Activated CD8-positive, alpha-beta memory T cell treated with anti-CD3 and anti-CD28 coated beads, Interleukin-2, amount 50 U/mL, for 1 hour (primary cell): ENCODE measurements around the gene TPMT.
"Not testable (repeated sequence)": the region's sequence is repeated elsewhere in the genome, so short reads cannot be mapped to it uniquely, and the experiment has no call there.

ENCODE experiments used
- DNase-seq: peaks from one replicate; pipeline ENCODE4 v3.0.0-alpha.2; 2020; ENCODE audit errors: extremely low read depth

Gene TPMT

GRCh38 chr6:18155864-18156421 is 1.1 kb upstream of the TPMT start:
- no peak for DNase-seq

DNA sequence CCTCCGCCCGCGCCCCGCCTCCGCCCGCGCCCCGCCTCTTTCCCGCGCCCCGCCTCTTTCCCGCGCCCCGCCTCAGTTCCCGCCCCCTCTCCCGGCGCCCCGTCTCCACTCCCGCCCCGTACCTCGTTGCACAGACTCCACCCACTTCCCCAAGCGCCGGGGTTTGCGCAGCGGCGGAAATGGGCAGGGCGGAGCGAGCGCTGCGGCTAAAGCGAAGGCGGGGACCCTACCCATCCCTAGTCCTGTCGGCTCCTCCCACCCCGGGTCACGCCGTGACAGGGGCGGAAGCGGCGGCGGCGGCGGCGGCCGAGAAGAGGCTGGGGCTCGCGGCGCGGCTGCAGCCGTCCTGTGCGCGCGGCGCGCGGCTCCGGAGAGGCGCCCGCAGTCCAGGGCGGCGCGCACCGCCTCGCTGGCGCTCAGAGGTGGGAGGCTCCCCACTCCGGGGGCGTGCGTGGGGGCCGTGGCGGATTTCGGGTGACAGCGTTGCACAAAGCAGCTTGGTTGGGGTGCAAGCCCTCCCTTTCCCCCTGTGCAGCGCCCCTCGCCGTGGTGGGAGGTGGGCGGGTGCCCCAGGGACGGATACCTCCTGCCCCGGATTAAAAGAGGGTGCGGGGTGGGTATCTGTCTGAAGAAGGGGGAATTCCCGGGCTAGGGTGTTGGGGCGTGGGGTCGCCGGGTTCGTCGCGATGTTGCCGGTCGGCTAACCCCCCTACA is 430 bp upstream of the TPMT start, which contains the start of gene KDM1B:
KDM1B (plus strand) TSS at position 273 of the 714 bp plus-strand sequence. CDS start 4,474 bp downstream, outside the sequence.
- peak; percentile 94 for DNase-seq

DNA sequence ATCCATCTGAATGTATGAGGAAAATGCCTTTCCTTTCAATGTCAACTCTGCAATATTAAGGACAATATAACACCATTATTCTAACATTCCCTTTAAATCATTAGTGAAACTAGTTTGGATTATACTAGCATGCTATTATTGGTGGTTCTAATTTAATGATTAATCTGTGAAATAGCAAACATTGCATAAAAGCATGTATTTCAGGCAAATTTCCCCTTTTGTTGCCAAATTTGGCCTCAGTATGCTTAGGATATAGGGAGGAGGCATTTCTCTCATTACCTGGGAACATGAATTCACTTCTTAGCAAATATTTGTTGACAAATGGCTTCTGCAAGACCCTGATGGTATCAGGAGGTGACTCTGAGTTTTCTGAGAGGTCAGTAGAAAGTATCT is 1.6 kb downstream of the TPMT start:
- no peak for DNase-seq

- DNase-seq, result no peak
Measured at GRCh38 chr6:18151801-18152200, 3.1 kb downstream of the TPMT start.

DNA sequence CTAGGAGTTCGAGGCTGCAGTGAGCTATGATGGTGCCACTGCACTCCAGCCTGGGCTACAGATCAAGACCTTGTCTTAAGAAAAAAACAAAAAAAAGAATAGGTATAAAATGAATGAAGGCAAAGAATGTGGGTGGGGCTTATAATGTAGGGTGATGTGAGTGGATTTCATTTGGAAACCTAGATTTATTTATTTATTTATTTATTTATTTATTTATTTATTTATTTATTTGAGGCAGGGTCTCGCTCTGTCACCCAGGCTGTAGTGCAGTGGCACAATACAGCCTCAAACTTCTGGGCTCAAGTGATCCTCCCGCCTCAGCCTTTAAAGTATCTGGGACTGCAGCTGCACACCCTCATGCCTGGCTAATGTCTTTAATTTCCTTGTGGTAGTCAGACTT is 3.5 kb downstream of the TPMT start:
- not testable (repeated sequence) for DNase-seq

GRCh38 chr6:18148304-18149025 is 6.4 kb downstream of the TPMT start:
- DNase-seq, result no peak

GRCh38 chr6:18147616-18148015 is 7.3 kb downstream of the TPMT start:
- no peak for DNase-seq

- DNase-seq, result no peak
Measured at GRCh38 chr6:18147160-18147559, 7.7 kb downstream of the TPMT start.

DNA sequence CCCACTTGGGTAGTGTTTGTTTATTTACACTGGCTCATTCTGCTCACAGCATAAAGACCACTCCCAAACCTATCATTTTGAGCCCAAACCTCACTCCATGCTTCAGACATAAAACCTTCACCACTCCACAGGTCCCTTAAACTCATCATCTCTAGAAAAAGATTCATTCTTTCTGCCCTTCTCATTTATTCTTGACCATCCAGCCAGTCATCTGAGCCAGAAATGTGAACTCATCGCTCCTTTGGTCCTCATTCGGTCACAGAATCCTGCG is 12.4 kb downstream of the TPMT start:
- DNase-seq, result no peak

DNA sequence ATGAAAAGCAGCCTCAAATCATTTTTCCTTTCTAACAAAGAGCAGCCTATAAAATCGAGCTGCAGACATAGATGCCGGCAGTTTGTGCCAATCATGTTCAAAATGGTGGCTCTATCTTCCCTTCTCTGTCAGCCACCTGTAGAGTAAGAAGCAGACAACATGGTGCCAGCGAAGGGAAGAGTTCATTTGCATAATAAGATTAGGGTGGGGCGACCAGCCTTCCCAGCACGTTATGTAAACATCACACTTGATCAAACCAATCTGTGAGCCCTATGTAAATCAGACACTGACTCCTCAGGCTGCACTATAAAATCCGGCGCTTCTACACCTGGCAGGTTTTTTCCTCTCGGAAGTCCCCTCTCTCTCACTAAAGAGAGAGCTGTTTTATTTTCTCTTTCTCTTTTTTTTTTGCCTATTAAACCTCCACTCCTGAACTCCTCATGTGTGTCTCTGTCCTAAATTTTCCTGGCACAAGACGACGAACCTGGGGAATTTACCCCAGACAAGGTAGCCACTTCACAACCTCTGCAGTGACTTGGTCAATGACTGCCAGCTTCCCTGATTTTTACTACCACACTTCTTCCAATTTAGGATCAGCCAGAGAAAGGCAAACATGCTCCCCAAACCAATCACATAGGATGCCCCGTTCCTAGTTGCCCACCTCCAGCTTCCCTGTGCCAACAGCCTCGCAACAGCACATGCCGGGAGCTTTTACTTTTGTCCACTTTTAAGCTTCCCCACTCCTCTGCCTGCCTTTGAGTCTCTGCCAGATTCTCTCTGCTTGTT is 12.9 kb downstream of the TPMT start:
- DNase-seq, result no peak

GRCh38 chr6:18139935-18140621 is 14.8 kb downstream of the TPMT start:
- DNase-seq, result no peak

DNA sequence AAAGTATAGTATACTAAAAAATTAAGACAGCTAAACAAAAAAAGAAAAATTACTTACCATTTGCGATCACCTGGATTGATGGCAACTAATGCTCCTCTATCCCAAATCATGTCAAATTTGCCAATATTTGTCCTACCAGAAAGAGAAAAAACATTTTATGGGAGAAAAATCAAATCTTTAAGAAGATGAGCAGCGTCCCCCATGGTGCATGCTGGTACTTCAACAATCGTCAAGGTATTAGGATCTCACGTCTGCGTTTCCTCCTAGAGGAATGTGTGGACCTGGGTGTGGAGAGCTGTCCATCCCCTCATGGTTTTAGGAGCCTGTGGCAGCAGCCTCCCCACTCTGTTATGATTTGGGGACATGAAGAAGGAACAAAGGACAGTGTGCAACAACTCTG is 16.0 kb downstream of the TPMT start:
- no peak for DNase-seq

DNA sequence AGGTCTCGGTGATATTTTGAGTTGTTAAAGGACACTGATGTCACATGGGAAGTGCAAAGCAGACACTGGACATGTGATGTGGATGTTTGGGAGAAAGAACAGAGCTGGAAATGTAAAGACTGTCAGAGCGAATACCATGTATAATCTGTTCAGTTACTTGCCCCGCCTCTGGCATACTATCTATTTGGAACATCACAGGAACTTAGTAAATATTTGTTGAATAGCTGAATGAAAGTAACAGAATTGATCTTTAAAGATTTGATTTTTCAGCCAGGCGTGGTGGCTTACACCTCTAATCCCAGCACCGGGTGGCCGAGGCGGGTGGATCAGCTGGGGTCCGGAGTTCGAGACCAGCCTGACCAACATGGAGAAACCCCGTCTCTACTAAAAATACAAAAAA is 18.6 kb downstream of the TPMT start:
- no peak for DNase-seq

DNA sequence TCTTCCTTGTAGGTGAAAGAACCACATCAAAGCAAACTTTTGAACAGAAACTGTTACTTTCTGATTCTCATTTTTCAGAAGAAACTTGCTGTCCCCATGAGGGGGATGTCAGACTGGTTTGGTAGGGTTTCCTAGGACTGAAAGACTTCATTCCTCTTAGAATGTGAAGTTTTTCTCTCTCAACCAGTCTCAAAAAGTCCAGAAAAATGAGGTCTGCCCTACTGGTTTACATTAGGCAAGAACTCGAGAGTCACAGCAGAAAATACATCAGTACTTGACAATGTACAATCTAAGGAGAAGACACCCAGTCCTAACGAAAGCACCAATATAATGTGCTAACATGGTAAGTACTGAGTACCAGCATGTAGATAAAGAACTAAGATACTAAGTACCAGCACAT is 19.7 kb downstream of the TPMT start:
- DNase-seq, result no peak

GRCh38 chr6:18132346-18132745 is 22.5 kb downstream of the TPMT start:
- no peak for DNase-seq

GRCh38 chr6:18126121-18126520 is 28.8 kb downstream of the TPMT start:
- no peak for DNase-seq

DNA sequence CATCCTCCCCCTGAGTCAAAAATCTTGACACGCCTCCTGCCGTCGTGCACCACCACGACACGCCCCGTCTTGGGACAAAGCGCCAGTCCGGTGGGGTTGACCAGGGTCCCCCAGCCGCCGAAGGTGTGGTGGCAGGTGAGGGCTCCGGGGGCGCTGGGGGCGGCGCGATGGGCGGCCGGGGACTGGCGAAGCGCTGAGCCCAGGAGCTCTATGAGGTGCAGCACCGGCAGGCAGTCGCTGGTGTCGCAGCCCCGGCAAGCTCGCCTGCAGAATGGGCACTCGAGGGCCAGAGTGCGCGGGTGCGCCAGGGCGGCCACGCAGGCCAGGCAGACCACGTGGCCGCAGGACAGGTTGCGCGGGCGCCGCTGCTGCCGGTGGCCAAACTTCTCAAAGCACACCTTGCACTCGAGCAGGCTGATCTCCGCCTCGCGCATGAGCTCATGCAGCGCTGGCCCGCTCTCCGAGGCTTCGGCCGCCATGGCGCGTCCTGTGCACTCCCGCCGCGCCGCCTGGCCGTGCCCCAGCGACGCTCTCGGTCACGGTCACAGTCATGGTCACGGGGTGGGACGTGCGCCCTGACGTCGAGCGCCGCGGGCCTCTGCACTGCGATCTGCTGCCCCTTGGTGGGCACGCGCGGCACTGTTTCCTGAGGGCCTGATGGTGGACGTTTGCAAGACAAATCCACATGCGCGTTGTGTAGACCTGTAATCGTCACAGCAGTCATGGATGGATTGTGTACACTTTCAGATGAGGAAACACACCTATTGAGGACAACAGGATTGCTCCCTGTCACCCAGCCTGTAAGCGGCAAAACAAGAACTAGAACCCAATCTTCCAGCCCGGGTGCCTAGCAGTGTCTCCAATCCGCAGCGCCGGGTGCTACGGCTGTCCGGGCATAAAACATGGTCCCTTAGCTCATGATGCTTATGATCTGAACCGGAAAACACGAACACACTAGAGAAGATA is 32.5 kb downstream of the TPMT start, which contains the start of gene NHLRC1:
NHLRC1 (minus strand) TSS at position 550 of the 966 bp plus-strand sequence; CDS start at position 479, 71 bp downstream.
- DNase-seq, result peak; percentile 25

DNA sequence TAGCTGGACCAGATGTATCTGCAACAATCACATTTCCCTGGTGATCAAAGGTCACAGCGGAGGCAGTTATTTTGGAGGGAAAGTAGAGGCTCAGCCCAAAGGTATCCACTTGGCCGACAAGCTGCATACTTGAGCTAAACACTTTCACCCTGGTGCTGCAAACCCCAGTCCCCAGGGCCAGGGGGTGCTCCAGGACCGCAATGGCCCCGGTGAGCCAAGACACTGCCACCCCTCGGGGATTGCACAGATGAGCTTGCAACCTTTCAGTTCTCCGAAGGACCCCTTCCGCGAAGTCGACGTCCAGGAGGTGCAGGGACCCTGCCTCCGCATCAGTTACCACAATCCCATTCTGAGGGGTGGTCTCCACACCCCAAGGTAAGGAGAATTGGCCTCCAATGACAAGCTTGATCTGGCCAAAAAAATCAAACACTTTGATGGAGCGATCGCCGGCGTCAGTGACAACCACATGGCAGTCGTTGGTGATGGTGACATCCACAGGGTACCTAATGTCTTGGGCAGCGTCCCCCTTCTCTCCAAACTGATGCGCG is 33.2 kb downstream of the TPMT start:
- no peak for DNase-seq

DNA sequence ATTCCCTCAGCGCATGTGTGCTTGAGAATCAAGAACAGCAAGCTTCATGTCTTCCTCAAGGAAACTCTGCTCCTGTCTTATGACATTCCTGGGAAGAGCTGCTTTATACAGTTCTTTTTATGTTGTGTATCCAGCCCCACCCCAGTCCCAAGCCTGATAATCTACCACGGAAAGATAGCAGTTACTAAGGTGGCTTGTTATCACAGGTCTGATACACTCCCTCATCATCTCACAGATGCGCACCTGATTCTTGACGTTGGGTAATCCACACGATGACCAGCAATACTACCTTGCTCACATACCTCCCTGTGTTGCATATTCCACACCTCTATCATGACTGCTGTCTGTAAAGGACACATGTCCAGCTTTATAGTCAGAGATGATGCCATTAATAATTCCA is 35.6 kb downstream of the TPMT start:
- no peak for DNase-seq

DNA sequence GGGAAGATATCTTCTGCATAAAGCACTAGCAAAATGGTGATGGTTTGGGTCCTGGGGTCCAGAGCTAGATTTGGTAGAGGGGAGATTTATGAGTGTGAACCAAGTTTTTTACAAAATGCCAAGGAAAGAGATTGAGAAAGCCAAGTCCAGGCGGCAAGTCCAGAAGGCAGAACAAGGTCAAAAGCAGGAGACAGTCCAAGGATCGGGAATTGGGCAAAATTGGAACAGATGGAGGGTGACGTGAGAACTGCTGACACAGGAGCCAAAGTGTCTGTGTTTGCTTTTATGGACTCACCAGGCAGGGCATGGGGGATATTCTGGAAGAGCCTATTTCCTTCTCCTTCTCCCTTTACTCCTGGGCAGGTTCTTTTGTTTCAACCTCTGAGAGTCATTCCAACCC is 36.5 kb downstream of the TPMT start:
- DNase-seq, result no peak
